ENCODE data around the gene METRNL.

Gene METRNL

DNA sequence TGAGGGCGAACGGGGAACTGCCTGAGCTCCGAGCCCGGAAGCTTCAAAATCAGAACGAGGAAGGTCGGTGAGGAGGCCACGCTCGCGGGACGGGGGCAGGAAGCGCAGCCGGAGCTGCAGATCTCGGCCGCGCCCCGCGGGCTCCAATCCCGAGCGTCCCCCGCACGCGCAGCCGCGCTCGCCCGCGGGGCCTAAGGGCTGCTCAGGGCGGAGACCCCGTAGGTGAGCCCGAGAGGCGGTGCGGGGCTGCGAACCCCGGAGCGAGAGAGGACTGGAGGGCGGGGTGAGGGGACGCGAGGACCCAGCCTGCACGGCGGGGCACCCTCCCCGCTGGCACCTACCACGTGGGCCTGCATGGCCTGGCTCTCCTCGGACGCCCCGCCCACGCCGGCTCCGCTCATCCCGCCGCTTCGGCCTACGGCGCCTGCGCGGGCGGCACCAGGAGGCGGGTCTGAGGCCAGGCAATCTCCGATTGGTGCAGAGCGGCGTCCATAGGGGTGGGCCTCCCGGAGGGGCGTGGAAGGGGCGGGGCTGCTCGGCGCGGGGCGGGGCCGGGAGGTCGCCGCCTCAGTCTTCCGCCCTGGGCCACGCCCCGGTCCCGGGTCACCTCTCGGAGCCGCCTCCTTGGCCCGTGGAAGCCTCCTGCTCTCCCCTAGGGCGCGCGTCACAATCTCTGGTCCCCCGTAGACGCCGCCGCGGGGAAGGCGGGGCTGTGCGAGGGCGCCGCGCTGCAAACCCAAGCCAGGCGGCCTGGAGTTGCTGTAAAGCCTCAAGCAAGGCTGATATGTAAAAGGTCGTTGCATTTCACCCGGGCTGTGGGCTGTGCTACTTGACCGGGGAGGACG is 27.8 kb upstream of the METRNL start:
- Histone ChIP-seq H2AFZ (ENCODE audit: low read depth) (peak overlapping the region; percentile 97), H3K4me3 (IDR thresholded peaks at IDR 0.05; ENCODE audit: insufficient read depth, low read depth, low read length) (no peak overlapping the region), H3K9ac (peak overlapping the region; percentile 71; the same call in 1 of the 2 replicates), H3K4me2 (peak overlapping the region; percentile 83), H3K27me3 (ENCODE audit: insufficient read depth, low read depth) (peaks cover 22% of the 10 kb centered on the region; the same call in 1 of the 2 replicates), H3K27ac (peak overlapping the region; percentile 50), H4K20me1 (ENCODE audit: insufficient read depth) (no peaks in the 10 kb centered on the region), H3K36me3 (ENCODE audit: insufficient read depth) (no peaks in the 10 kb centered on the region), H3K4me1 (ENCODE audit: low read depth, poor library complexity, severe bottlenecking) (peaks cover 3% of the 10 kb centered on the region), H3K79me2 (ENCODE audit: insufficient read depth, low read depth) (no peaks in the 10 kb centered on the region)
- TF ChIP-seq, protein P1, sequence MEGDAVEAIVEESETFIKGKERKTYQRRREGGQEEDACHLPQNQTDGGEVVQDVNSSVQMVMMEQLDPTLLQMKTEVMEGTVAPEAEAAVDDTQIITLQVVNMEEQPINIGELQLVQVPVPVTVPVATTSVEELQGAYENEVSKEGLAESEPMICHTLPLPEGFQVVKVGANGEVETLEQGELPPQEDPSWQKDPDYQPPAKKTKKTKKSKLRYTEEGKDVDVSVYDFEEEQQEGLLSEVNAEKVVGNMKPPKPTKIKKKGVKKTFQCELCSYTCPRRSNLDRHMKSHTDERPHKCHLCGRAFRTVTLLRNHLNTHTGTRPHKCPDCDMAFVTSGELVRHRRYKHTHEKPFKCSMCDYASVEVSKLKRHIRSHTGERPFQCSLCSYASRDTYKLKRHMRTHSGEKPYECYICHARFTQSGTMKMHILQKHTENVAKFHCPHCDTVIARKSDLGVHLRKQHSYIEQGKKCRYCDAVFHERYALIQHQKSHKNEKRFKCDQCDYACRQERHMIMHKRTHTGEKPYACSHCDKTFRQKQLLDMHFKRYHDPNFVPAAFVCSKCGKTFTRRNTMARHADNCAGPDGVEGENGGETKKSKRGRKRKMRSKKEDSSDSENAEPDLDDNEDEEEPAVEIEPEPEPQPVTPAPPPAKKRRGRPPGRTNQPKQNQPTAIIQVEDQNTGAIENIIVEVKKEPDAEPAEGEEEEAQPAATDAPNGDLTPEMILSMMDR (conservative IDR thresholded peaks at IDR 0.05; ENCODE audit: low read depth, low read length), result no peak

DNA sequence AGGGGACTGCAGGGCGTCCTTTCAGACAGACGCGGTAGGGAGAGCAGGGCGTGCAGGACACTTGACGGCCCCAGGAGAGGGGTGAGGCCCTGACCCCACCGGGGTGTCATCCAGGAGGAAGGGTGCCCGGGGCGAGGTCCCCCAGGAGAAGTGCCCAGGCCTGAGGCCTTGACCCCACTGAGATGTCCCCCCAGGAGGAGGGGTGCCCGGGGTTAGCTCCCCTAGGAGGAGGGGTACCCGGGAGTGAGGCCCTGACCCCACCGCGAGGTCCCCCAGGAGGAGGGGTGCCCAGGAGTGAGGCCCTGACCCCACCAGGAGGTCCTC is 27.2 kb upstream of the METRNL start:
- TF ChIP-seq, protein P1 (conservative IDR thresholded peaks at IDR 0.05; ENCODE audit: low read depth, low read length), result no peak
- peaks cover 3% of the 10 kb centered on the region for H3K4me1 ChIP-seq (ENCODE audit: low read depth, poor library complexity, severe bottlenecking)
- H4K20me1 ChIP-seq (ENCODE audit: insufficient read depth), result no peaks in the 10 kb centered on the region
- H3K27me3 ChIP-seq (ENCODE audit: insufficient read depth, low read depth), result peaks cover 27% of the 10 kb centered on the region; the same call in 1 of the 2 replicates
- no peaks in the 10 kb centered on the region for H3K36me3 ChIP-seq (ENCODE audit: insufficient read depth)
- peak overlapping the region; percentile 97 for H2AFZ ChIP-seq (ENCODE audit: low read depth)
- H3K4me2 ChIP-seq, result peak overlapping the region; percentile 83
- H3K9ac ChIP-seq, result peak overlapping the region; percentile 19; the same call in 1 of the 2 replicates
- H3K79me2 ChIP-seq (ENCODE audit: insufficient read depth, low read depth), result no peaks in the 10 kb centered on the region
- H3K4me3 ChIP-seq (IDR thresholded peaks at IDR 0.05; ENCODE audit: insufficient read depth, low read depth, low read length), result no peak overlapping the region
- H3K27ac ChIP-seq, result no peak overlapping the region

DNA sequence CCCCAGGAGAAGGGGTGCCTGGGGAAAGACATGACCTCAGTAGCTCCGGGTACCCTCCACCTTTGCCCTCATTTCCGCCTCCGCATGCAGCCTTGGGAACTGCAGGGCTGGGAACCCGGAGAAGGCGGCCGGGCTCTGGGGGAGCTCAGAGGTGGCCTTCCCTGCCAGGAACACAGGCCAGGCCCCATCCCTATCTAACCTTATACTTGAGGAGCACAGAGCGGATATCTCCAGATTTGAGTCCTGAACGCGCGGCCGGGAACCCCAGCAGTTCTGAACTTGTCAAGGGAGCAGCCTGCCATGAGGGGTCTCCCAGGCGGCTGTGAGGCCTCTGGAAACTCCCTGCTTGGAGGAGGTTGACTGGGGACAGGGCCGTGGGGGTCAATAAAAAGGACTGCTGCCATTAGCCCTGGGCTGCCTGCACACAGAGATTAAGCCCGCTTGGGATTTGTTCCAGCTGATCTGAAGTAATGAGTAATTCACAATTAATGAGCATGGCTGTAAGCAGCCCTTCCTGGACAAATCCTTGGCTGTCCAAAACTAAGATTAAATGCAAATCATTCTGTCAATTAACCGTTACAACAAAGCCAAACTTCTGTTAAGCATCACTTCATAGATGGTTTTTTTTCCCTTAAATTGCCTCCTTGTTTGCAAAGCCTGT is 26.3 kb upstream of the METRNL start:
- Histone ChIP-seq H3K4me3 (IDR thresholded peaks at IDR 0.05; ENCODE audit: insufficient read depth, low read depth, low read length) (no peak overlapping the region), H3K36me3 (ENCODE audit: insufficient read depth) (no peaks in the 10 kb centered on the region), H3K27ac (no peak overlapping the region), H3K4me2 (no peak overlapping the region), H2AFZ (ENCODE audit: low read depth) (no peak overlapping the region), H3K9ac (no peak overlapping the region), H3K27me3 (ENCODE audit: insufficient read depth, low read depth) (peaks cover 36% of the 10 kb centered on the region), H3K4me1 (ENCODE audit: low read depth, poor library complexity, severe bottlenecking) (peaks cover 3% of the 10 kb centered on the region), H4K20me1 (ENCODE audit: insufficient read depth) (no peaks in the 10 kb centered on the region), H3K79me2 (ENCODE audit: insufficient read depth, low read depth) (no peaks in the 10 kb centered on the region)
- TF ChIP-seq, protein P1 (conservative IDR thresholded peaks at IDR 0.05; ENCODE audit: low read depth, low read length), result no peak

DNA sequence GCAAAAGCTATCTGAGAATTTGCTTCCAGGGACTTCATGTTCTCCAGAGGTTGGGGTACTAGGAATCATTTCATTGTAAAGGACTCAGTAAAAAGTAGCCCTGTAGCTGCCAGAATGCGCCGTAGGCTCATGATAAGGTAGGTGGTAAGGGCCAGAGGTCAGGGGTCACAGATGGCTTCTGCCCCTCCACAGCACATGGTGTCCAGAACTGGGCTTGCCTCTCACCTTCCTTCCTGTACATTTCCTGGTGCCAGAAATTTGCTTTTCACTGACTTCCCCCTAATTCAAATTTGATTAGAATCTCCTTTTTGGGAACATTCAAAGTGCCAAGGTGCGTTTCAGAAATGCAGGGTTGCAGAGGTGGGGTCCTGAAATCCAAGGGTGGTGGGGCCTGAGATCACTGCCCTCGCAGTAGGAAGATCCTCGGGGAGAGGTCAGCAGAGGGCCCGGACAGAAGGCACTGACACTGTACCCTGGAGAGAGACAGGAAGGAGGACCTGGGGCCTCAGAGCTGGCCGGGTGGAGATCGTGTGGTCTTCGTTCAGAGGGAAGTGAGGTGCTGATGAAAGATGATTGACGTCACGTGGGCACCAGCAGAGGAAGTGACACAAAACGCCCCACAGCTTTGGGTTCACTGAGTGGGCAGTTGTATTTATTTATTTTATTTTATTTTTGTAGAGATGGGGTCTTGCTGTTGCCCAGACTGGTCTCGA is 25.5 kb upstream of the METRNL start:
- Histone ChIP-seq H3K27ac (no peak overlapping the region), H2AFZ (ENCODE audit: low read depth) (no peak overlapping the region), H3K9ac (no peak overlapping the region), H3K4me1 (ENCODE audit: low read depth, poor library complexity, severe bottlenecking) (peaks cover 3% of the 10 kb centered on the region), H3K36me3 (ENCODE audit: insufficient read depth) (no peaks in the 10 kb centered on the region), H3K4me3 (IDR thresholded peaks at IDR 0.05; ENCODE audit: insufficient read depth, low read depth, low read length) (no peak overlapping the region), H3K27me3 (ENCODE audit: insufficient read depth, low read depth) (peaks cover 43% of the 10 kb centered on the region), H4K20me1 (ENCODE audit: insufficient read depth) (no peaks in the 10 kb centered on the region), H3K79me2 (ENCODE audit: insufficient read depth, low read depth) (no peaks in the 10 kb centered on the region), H3K4me2 (no peak overlapping the region)
- TF ChIP-seq, protein P1 (conservative IDR thresholded peaks at IDR 0.05; ENCODE audit: low read depth, low read length), result no peak

All from KMS-11 (cell line).